Muscle layer of duodenum (tissue), 2 donors: ENCODE results near the gene MAX.

Experiments used
- H3K27ac ChIP-seq: one replicate; pipeline ENCODE4 v1.7.0; 2013; ENCODE audit warnings: mild to moderate bottlenecking, low read length
- H3K27me3 ChIP-seq: one replicate; pipeline ENCODE4 v1.7.0; 2013; ENCODE audit warnings: low read depth, mild to moderate bottlenecking, control low read depth, low read length
- H3K36me3 ChIP-seq, 2 donors: one replicate each; pipeline ENCODE4 v1.7.0; 2013; ENCODE audit warnings: low read length in 2 of 2, control low read depth in 1 of 2, mild to moderate bottlenecking in 1 of 2; ENCODE audit not compliant: insufficient read depth in 2 of 2, control insufficient read depth in 1 of 2
- H3K4me1 ChIP-seq, 2 donors: one replicate each; pipeline ENCODE4 v1.7.0; 2013; ENCODE audit warnings: low read length in 2 of 2, mild to moderate bottlenecking in 2 of 2, control low read depth in 1 of 2, moderate library complexity in 1 of 2; ENCODE audit not compliant: insufficient read depth in 2 of 2, control insufficient read depth in 1 of 2
- H3K4me3 ChIP-seq, 2 donors: one replicate each; pipeline ENCODE4 v1.7.0; 2013; ENCODE audit warnings: low read length in 2 of 2, low read depth in 1 of 2, mild to moderate bottlenecking in 1 of 2
- H3K9me3 ChIP-seq, 2 donors: one replicate each; pipeline ENCODE4 v1.7.0; 2013; ENCODE audit warnings: low read length in 2 of 2, control low read depth in 1 of 2, mild to moderate bottlenecking in 1 of 2; ENCODE audit not compliant: control insufficient read depth in 1 of 2
- donor health status: healthy.

The MAX gene

GRCh38 chr14:65082930-65083329 is 19.4 kb downstream of the MAX start:
- peaks cover 19 to 34% of the 10 kb centered on the region in 2 donors for H3K36me3 ChIP-seq
- no peak overlapping the region for H3K4me3 ChIP-seq
- no peak overlapping the region for H3K27ac ChIP-seq
- H3K27me3 ChIP-seq: no peaks in the 10 kb centered on the region
- H3K9me3 ChIP-seq: no peaks in the 10 kb centered on the region
- peaks cover 16 to 51% of the 10 kb centered on the region in 2 donors for H3K4me1 ChIP-seq

- no peak overlapping the region for H3K4me3 ChIP-seq
- H3K27ac ChIP-seq: peak overlapping the region; percentile 53
- peaks cover 31 to 34% of the 10 kb centered on the region in 2 donors for H3K36me3 ChIP-seq
- H3K4me1 ChIP-seq: peaks cover 16 to 51% of the 10 kb centered on the region in 2 donors
- no peaks in the 10 kb centered on the region for H3K27me3 ChIP-seq
- no peaks in the 10 kb centered on the region for H3K9me3 ChIP-seq
Observed at GRCh38 chr14:65080960-65081747, 21.2 kb downstream of the MAX start.

GRCh38 chr14:65079768-65080167 is 22.5 kb downstream of the MAX start:
- H3K27ac ChIP-seq: no peak overlapping the region
- H3K27me3 ChIP-seq: no peaks in the 10 kb centered on the region
- H3K4me1 ChIP-seq: peaks cover 16 to 52% of the 10 kb centered on the region in 2 donors
- H3K9me3 ChIP-seq: no peaks in the 10 kb centered on the region
- H3K4me3 ChIP-seq: no peak overlapping the region
- peaks cover 32 to 38% of the 10 kb centered on the region in 2 donors for H3K36me3 ChIP-seq

- Histone ChIP-seq H3K9me3 (no peaks in the 10 kb centered on the region), H3K4me1 (peaks cover 18 to 57% of the 10 kb centered on the region in 2 donors), H3K27ac (peak overlapping the region; percentile 12), H3K4me3 (no peak overlapping the region), H3K36me3 (peaks cover 32 to 38% of the 10 kb centered on the region in 2 donors), H3K27me3 (no peaks in the 10 kb centered on the region)
Observed at GRCh38 chr14:65079201-65079600, 23.1 kb downstream of the MAX start.

- no peak overlapping the region for H3K27ac ChIP-seq
- H3K36me3 ChIP-seq: peaks cover 24 to 30% of the 10 kb centered on the region in 2 donors
- no peaks in the 10 kb centered on the region for H3K27me3 ChIP-seq
- H3K4me1 ChIP-seq: peaks cover 36 to 44% of the 10 kb centered on the region in 2 donors
- H3K4me3 ChIP-seq: no peak overlapping the region
- no peaks in the 10 kb centered on the region for H3K9me3 ChIP-seq
Observed at GRCh38 chr14:65077318-65077717, 25.0 kb downstream of the MAX start.

- no peak overlapping the region for H3K4me3 ChIP-seq
- no peaks in the 10 kb centered on the region for H3K9me3 ChIP-seq
- peaks cover 28 to 37% of the 10 kb centered on the region in 2 donors for H3K4me1 ChIP-seq
- H3K27ac ChIP-seq: peak overlapping the region; percentile 2
- H3K27me3 ChIP-seq: no peaks in the 10 kb centered on the region
- peaks cover 22 to 26% of the 10 kb centered on the region in 2 donors for H3K36me3 ChIP-seq
Observed at GRCh38 chr14:65075628-65076325, 26.5 kb downstream of the MAX start.

GRCh38 chr14:65074449-65075150 is 27.7 kb downstream of the MAX start:
- Histone ChIP-seq H3K36me3 (peaks cover 23 to 31% of the 10 kb centered on the region in 2 donors), H3K9me3 (no peaks in the 10 kb centered on the region), H3K4me3 (no peak overlapping the region), H3K4me1 (peaks cover 29 to 32% of the 10 kb centered on the region in 2 donors), H3K27ac (peak overlapping the region; percentile 45), H3K27me3 (no peaks in the 10 kb centered on the region)

GRCh38 chr14:65073605-65074201 is 28.6 kb downstream of the MAX start:
- Histone ChIP-seq H3K36me3 (peaks cover 27 to 37% of the 10 kb centered on the region in 2 donors), H3K27ac (peak overlapping the region; percentile 45), H3K4me3 (no peak overlapping the region), H3K4me1 (peaks cover 23 to 31% of the 10 kb centered on the region in 2 donors), H3K27me3 (no peaks in the 10 kb centered on the region), H3K9me3 (no peaks in the 10 kb centered on the region)

- Histone ChIP-seq H3K27me3 (no peaks in the 10 kb centered on the region), H3K4me3 (no peak overlapping the region), H3K36me3 (peaks cover 24 to 37% of the 10 kb centered on the region in 2 donors), H3K27ac (peak overlapping the region; percentile 45), H3K9me3 (no peaks in the 10 kb centered on the region), H3K4me1 (peaks cover 18 to 31% of the 10 kb centered on the region in 2 donors)
Observed at GRCh38 chr14:65072937-65073336, 29.4 kb downstream of the MAX start.

GRCh38 chr14:65072256-65072655 is 30.1 kb downstream of the MAX start:
- Histone ChIP-seq H3K27ac (no peak overlapping the region), H3K36me3 (peaks cover 18 to 31% of the 10 kb centered on the region in 2 donors), H3K9me3 (no peaks in the 10 kb centered on the region), H3K27me3 (no peaks in the 10 kb centered on the region), H3K4me1 (peaks cover 18 to 31% of the 10 kb centered on the region in 2 donors), H3K4me3 (no peak overlapping the region)

- no peak overlapping the region for H3K27ac ChIP-seq
- H3K36me3 ChIP-seq: peaks cover 12 to 26% of the 10 kb centered on the region in 2 donors
- H3K4me1 ChIP-seq: peaks cover 18 to 31% of the 10 kb centered on the region in 2 donors
- no peaks in the 10 kb centered on the region for H3K9me3 ChIP-seq
- no peaks in the 10 kb centered on the region for H3K27me3 ChIP-seq
- H3K4me3 ChIP-seq: no peak overlapping the region
Observed at GRCh38 chr14:65071544-65071943, 30.8 kb downstream of the MAX start.
